NCI-H2196 treated with DMSO at 0.1 percent for 48 hours (cell line): ENCODE measurements around the gene LMBR1.

ENCODE experiments used
- DNase-seq: peaks from one replicate; lab custom pipeline; 2025; ENCODE audit not compliant: unreplicated experiment; lab: John Stamatoyannopoulos, UW

Gene LMBR1

GRCh38 chr7:156764016-156764669, 128.8 kb downstream of the LMBR1 start:
- peak; percentile 19 for DNase-seq

- no peak for DNase-seq
These were observed 133.3 kb downstream of the LMBR1 start for GRCh38 chr7:156759579-156760202.

- DNase-seq: no peak
These were observed 133.8 kb downstream of the LMBR1 start for GRCh38 chr7:156759143-156759542.

- DNase-seq: no peak
These were observed 138.8 kb downstream of the LMBR1 start for GRCh38 chr7:156754201-156754600.

GRCh38 chr7:156753630-156754029, 139.4 kb downstream of the LMBR1 start:
- DNase-seq: no peak

- DNase-seq: no peak
These were observed 139.8 kb downstream of the LMBR1 start for GRCh38 chr7:156753229-156753560.

GRCh38 chr7:156752367-156753228, 140.4 kb downstream of the LMBR1 start:
- no peak for DNase-seq

- no peak for DNase-seq
These were observed 141.7 kb downstream of the LMBR1 start for GRCh38 chr7:156751319-156751718.

- DNase-seq: no peak
These were observed 145.3 kb downstream of the LMBR1 start for GRCh38 chr7:156747718-156748117.

- DNase-seq: no peak
These were observed 146.1 kb downstream of the LMBR1 start for GRCh38 chr7:156746891-156747290.

- DNase-seq: no peak
These were observed 153.4 kb downstream of the LMBR1 start for GRCh38 chr7:156739596-156739995.

GRCh38 chr7:156735851-156736250, 157.1 kb downstream of the LMBR1 start:
- DNase-seq: no peak

- DNase-seq: no peak
These were observed 159.3 kb downstream of the LMBR1 start for GRCh38 chr7:156733638-156734037.

GRCh38 chr7:156732091-156732625, 160.8 kb downstream of the LMBR1 start:
- DNase-seq: no peak

- no peak for DNase-seq
These were observed 161.3 kb downstream of the LMBR1 start for GRCh38 chr7:156731651-156732050.

GRCh38 chr7:156725936-156726335, 167.0 kb downstream of the LMBR1 start:
- DNase-seq: no peak

GRCh38 chr7:156725073-156725472, 167.9 kb downstream of the LMBR1 start:
- no peak for DNase-seq

- DNase-seq: no peak
These were observed 170.7 kb downstream of the LMBR1 start for GRCh38 chr7:156722043-156722826.

- no peak for DNase-seq
These were observed 189.1 kb downstream of the LMBR1 start for GRCh38 chr7:156703773-156704482.

GRCh38 chr7:156703209-156703608, 189.8 kb downstream of the LMBR1 start:
- DNase-seq: no peak
